Thoracic aorta (tissue), 2 donors: ENCODE measurements around the gene RBM12. TPM values are rescaled to one million over a fixed set of nuclear protein-coding genes. Genes with fewer than 3 reads are reported as not detected.

Source experiments
- ATAC-seq: fragments of 150-250 bp; one replicate; pipeline ENCODE4 v1.8.0; 2017; ENCODE audit warnings: low read depth; ENCODE audit not compliant: insufficient number of reproducible peaks, low FRiP score
- DNase-seq: peaks from one replicate; pipeline ENCODE4 v3.0.0-alpha.2; 2020; ENCODE audit warnings: low spot score
- H3K27ac ChIP-seq, 2 donors: fragments of 200-600 bp; sonication (generic); 1 replicate in 1 of 2; 2 replicates in 1 of 2; pipeline ENCODE4 v1.5.1; 2016; ENCODE audit warnings: mild to moderate bottlenecking in 2 of 2, moderate library complexity in 2 of 2
- H3K27me3 ChIP-seq: fragments of 200-600 bp; sonication (generic); replicated peaks from 2 replicates; pipeline ENCODE4 v1.6.0; 2016; ENCODE audit warnings: mild to moderate bottlenecking; ENCODE audit not compliant: insufficient read depth
- H3K36me3 ChIP-seq: fragments of 200-600 bp; sonication (generic); one replicate; pipeline ENCODE4 v1.5.1; 2016
- H3K4me1 ChIP-seq, 2 donors: fragments of 200-600 bp; sonication (generic); 1 replicate in 1 of 2; 2 replicates in 1 of 2; pipeline versions ENCODE4 v1.5.1 to v1.6.0; 2016; ENCODE audit warnings: low read depth in 2 of 2, mild to moderate bottlenecking in 1 of 2; ENCODE audit not compliant: control insufficient read depth in 1 of 2
- H3K4me3 ChIP-seq: fragments of 200-600 bp; sonication (generic); 2 replicates; pipeline ENCODE4 v1.5.1; 2016; ENCODE audit warnings: mild to moderate bottlenecking
- H3K9me3 ChIP-seq: fragments of 200-600 bp; sonication (generic); 2 replicates; pipeline ENCODE4 v1.5.1; 2016
- CTCF ChIP-seq: fragments of 200-600 bp; sonication (generic); IDR thresholded peaks from one replicate; pipeline ENCODE4 v1.5.1; 2019; ENCODE audit warnings: antibody characterized with exemption
- total RNA-seq, 2 donors: library from RNA; depleted of rRNA; stranded (reverse); fragments of >200 nt; gene quantifications; one replicate each; pipeline versions ENCODE4 v1.1.0 to v1.2.3, GENCODE V29; 2016

The RBM12 gene
- total RNA-seq, 2 donors from 2014 or later = 21.7 to 43.4 TPM

- ATAC-seq = no peak
- DNase-seq = no peak
- H3K27me3 ChIP-seq = no peaks in the 10 kb centered on the region
- H3K4me3 ChIP-seq = no peak overlapping the region
- H3K27ac ChIP-seq = no peak overlapping the region
- peaks cover 13 to 19% of the 10 kb centered on the region in 2 donors for H3K4me1 ChIP-seq
- TF ChIP-seq CTCF = no peak
- H3K36me3 ChIP-seq = no peaks in the 10 kb centered on the region
- H3K9me3 ChIP-seq = no peaks in the 10 kb centered on the region
Measured at GRCh38 chr20:35604449-35604747, 60.3 kb downstream of the RBM12 start.

GRCh38 chr20:35603695-35604448, 60.8 kb downstream of the RBM12 start:
- Histone ChIP-seq H3K4me3 (no peak overlapping the region), H3K4me1 (peaks cover 13 to 19% of the 10 kb centered on the region in 2 donors), H3K36me3 (no peaks in the 10 kb centered on the region), H3K27ac (no peak overlapping the region), H3K27me3 (no peaks in the 10 kb centered on the region), H3K9me3 (no peaks in the 10 kb centered on the region)
- ATAC-seq = no peak
- DNase-seq = no peak
- no peak for TF ChIP-seq CTCF

GRCh38 chr20:35602851-35603495, 61.7 kb downstream of the RBM12 start:
- no peak for DNase-seq
- no peak for TF ChIP-seq CTCF
- Histone ChIP-seq H3K27me3 (no peaks in the 10 kb centered on the region), H3K36me3 (no peaks in the 10 kb centered on the region), H3K4me3 (no peak overlapping the region), H3K27ac (no peak overlapping the region), H3K9me3 (no peaks in the 10 kb centered on the region), H3K4me1 (peaks cover 13 to 19% of the 10 kb centered on the region in 2 donors)
- ATAC-seq = no peak

- Histone ChIP-seq H3K36me3 (no peaks in the 10 kb centered on the region), H3K27ac (no peak overlapping the region), H3K4me3 (peak overlapping the region; percentile 79), H3K4me1 (peaks cover 13 to 19% of the 10 kb centered on the region in 2 donors), H3K27me3 (no peaks in the 10 kb centered on the region), H3K9me3 (no peaks in the 10 kb centered on the region)
- DNase-seq (no peak), ATAC-seq (no peak)
- no peak for TF ChIP-seq CTCF
Measured at GRCh38 chr20:35601990-35602389, 62.7 kb downstream of the RBM12 start.

- Histone ChIP-seq H3K27ac (no peak overlapping the region), H3K27me3 (no peaks in the 10 kb centered on the region), H3K9me3 (no peaks in the 10 kb centered on the region), H3K4me3 (peak overlapping the region; percentile 79), H3K36me3 (no peaks in the 10 kb centered on the region), H3K4me1 (peaks cover 13 to 19% of the 10 kb centered on the region in 2 donors)
- peak; percentile 36 for TF ChIP-seq CTCF
- ATAC-seq (no peak), DNase-seq (no peak)
Measured at GRCh38 chr20:35600993-35601973, 63.4 kb downstream of the RBM12 start.
